GM18519 (cell line): ENCODE results near the gene MYO1A.
"Not testable (repeated sequence)": the region's sequence is repeated elsewhere in the genome, so short reads cannot be mapped to it uniquely, and the experiment has no call there.

Experiments used
- ATAC-seq: cut with Tn5 transposase; IDR thresholded peaks from one replicate; pipeline ENCODE4 v1.9.1; 2021; ENCODE audit warnings: mild to moderate bottlenecking, moderate library complexity; ENCODE audit not compliant: unreplicated experiment, low FRiP score

Gene MYO1A

GRCh38 chr12:57019983-57020719 is 29.8 kb downstream of the MYO1A start:
- ATAC-seq: no peak

GRCh38 chr12:57018906-57019305 is 31.0 kb downstream of the MYO1A start:
- ATAC-seq: no peak

GRCh38 chr12:57018353-57018752 is 31.6 kb downstream of the MYO1A start:
- ATAC-seq: not testable (repeated sequence)

- no peak for ATAC-seq
Observed at GRCh38 chr12:57016348-57016747, 33.6 kb downstream of the MYO1A start, which contains the start of gene TAC3. TSS of gene TAC3 (minus strand) at chr12:57016529. CDS start at chr12:57015797, 732 bp downstream.

- ATAC-seq: peak; percentile 44
Observed at GRCh38 chr12:57012600-57013465, 37.1 kb downstream of the MYO1A start.

- peak; percentile 63 for ATAC-seq
Observed at GRCh38 chr12:57011438-57012424, 38.2 kb downstream of the MYO1A start.

GRCh38 chr12:57010627-57011247 is 39.2 kb downstream of the MYO1A start:
- no peak for ATAC-seq

GRCh38 chr12:57009949-57010626 is 39.8 kb downstream of the MYO1A start:
- no peak for ATAC-seq

GRCh38 chr12:57008178-57008577 is 41.8 kb downstream of the MYO1A start:
- no peak for ATAC-seq

GRCh38 chr12:57006809-57007475 is 43.0 kb downstream of the MYO1A start:
- ATAC-seq: no peak

GRCh38 chr12:57005980-57006808 is 43.7 kb downstream of the MYO1A start, which contains the start of gene ZBTB39:
TSS of gene ZBTB39 (minus strand) at chr12:57006546. CDS start at chr12:57004917, 1,629 bp downstream.
- peak; percentile 33 for ATAC-seq

- no peak for ATAC-seq
Observed at GRCh38 chr12:57004651-57005050, 45.3 kb downstream of the MYO1A start.

GRCh38 chr12:57003395-57003794 is 46.5 kb downstream of the MYO1A start:
- no peak for ATAC-seq

- no peak for ATAC-seq
Observed at GRCh38 chr12:57001448-57001906, 48.5 kb downstream of the MYO1A start.

GRCh38 chr12:57000393-57000792 is 49.5 kb downstream of the MYO1A start:
- ATAC-seq: no peak

GRCh38 chr12:56999456-56999855 is 50.5 kb downstream of the MYO1A start:
- ATAC-seq: no peak

GRCh38 chr12:56998981-56999380 is 50.9 kb downstream of the MYO1A start:
- no peak for ATAC-seq

GRCh38 chr12:56998316-56998715 is 51.6 kb downstream of the MYO1A start:
- no peak for ATAC-seq
